Kidney (tissue), 14 donors: Measurements from ENCODE around the gene DAGLB. TPM values are rescaled to one million over a fixed set of nuclear protein-coding genes. Genes with fewer than 3 reads are reported as not detected.

Source experiments
- DNase-seq, 5 donors: peaks; one replicate each; pipeline ENCODE4 v3.0.0-alpha.2; 2013 to 2020
- FAIRE-seq: peaks from 2 replicates; lab custom pipeline; 2012; peaks lifted over from hg19 to GRCh38; lab: Jason Lieb, UNC
- H3K27ac ChIP-seq, 2 donors: one replicate each; pipeline ENCODE4 v1.7.0; 2013; ENCODE audit warnings: low read depth in 2 of 2, low read length in 2 of 2, inconsistent platforms in 1 of 2
- H3K27me3 ChIP-seq: one replicate; pipeline ENCODE4 v1.7.1; 2013; ENCODE audit warnings: low read length, inconsistent platforms; ENCODE audit not compliant: control insufficient read depth, insufficient read depth
- H3K36me3 ChIP-seq, 3 donors: one replicate each; pipeline versions ENCODE4 v1.7.0 to v1.7.1; 2013; ENCODE audit warnings: low read length in 3 of 3, control low read depth in 1 of 3, inconsistent platforms in 1 of 3; ENCODE audit not compliant: insufficient read depth in 3 of 3, control insufficient read depth in 2 of 3
- H3K4me1 ChIP-seq, 3 donors: one replicate each; pipeline versions ENCODE4 v1.7.0 to v1.7.1; 2013; ENCODE audit warnings: low read length in 3 of 3, inconsistent platforms in 1 of 3, low read depth in 1 of 3; ENCODE audit not compliant: control insufficient read depth in 2 of 3, insufficient read depth in 2 of 3
- H3K4me3 ChIP-seq, 3 donors: one replicate each; pipeline versions ENCODE4 v1.7.0 to v1.8.1; 2013; ENCODE audit warnings: low read length in 3 of 3, control low read depth in 1 of 3, inconsistent platforms in 1 of 3
- H3K9ac ChIP-seq, 3 donors: one replicate each; pipeline versions ENCODE4 v1.7.0 to v1.7.1; 2013; ENCODE audit warnings: low read length in 3 of 3, control low read depth in 1 of 3, inconsistent platforms in 1 of 3
- H3K9me3 ChIP-seq, 3 donors: one replicate each; pipeline versions ENCODE4 v1.7.0 to v1.7.1; 2013; ENCODE audit warnings: low read length in 3 of 3, control low read depth in 1 of 3, inconsistent platforms in 1 of 3; ENCODE audit not compliant: control insufficient read depth in 2 of 3, insufficient read depth in 1 of 3
- intact Hi-C: fragments of 100-400 bp; cut with DNase I; formaldehyde crosslinking; loops from one replicate; pipeline ENCODE4 v1.11.1; 2022
- polyA plus RNA-seq: library from polyadenylated mRNA; stranded (reverse); fragments of 350-450 nt; fragmentation: Illumina TruSeq; extraction: RNeasy Lipid Tissue Mini Kit (QIAGEN cat#74804); gene quantifications from one replicate; pipeline ENCODE4 v1.2.3, GENCODE V29; 2014; ENCODE audit warnings: low read depth, low replicate concordance; ENCODE audit not compliant: insufficient read depth
- total RNA-seq: library from RNA; stranded (reverse); fragmentation: NEBNext Ultra II Directional; extraction: Animal tissue kit (Norgen Biotek cat#: 25700); gene quantifications from one replicate; pipeline ENCODE4 v1.2.1, GENCODE V29; 2021
- TF ChIP-seq, protein P1 (sequence below): IDR thresholded peaks from 3 replicates; pipeline ENCODE4 v1.5.1; 2012; ENCODE audit warnings: mild to moderate bottlenecking, moderate library complexity, borderline replicate concordance; ENCODE audit not compliant: insufficient read depth; ENCODE audit errors: extremely low read depth
- donor health status: control.
- donor health status: control.
- donor health status: control.
- donor health status: control.
- donor health status: control.
- donor health status: DM: yes; HTN: yes; CAD: no.
- donor health status: Normal renal cell carcinoma (clear cell type).

DAGLB gene
- total and polyA plus RNA-seq, 2 donors from 2014 or later: 7.7 to 25.6 TPM

DNA sequence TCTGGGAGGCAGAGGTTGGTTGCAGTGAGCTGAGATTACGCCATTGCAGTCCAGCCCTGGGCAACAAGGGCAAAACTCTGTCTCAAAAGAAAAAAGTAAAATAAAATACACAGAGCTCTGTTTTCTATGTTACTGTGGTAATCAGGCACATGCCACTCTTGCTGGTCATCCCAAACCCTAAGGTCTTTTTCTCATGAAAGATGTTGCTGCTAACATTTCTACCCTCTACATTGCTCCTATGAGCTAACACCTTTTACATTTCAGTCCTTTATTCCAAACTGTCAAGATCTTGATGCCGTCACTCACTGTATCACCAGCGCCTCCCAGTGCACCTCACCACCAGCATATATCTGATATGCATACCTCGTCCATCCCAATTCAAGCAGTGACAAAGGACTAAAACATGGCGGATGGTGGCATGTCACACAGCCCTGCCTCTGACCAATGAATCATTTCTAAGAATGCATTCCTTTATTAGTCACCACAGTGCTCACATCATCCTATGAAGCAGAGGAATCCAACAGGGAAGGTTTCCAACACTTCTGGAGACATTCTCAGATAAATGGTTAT lies 4.3 kb downstream of the DAGLB start:
- Histone ChIP-seq H3K36me3 (peaks cover 0 to 12% (median 5%) of the 10 kb centered on the region in 3 donors), H3K4me1 (peaks cover 0 to 7% (median 0%) of the 10 kb centered on the region in 3 donors), H3K27me3 (no peaks in the 10 kb centered on the region), H3K27ac (no peak overlapping the region), H3K9me3 (no peaks in the 10 kb centered on the region), H3K9ac (no peak overlapping the region), H3K4me3 (no peak overlapping the region)
- intact Hi-C loops: no loop called here
- no peak for DNase-seq
- TF ChIP-seq, protein P1, sequence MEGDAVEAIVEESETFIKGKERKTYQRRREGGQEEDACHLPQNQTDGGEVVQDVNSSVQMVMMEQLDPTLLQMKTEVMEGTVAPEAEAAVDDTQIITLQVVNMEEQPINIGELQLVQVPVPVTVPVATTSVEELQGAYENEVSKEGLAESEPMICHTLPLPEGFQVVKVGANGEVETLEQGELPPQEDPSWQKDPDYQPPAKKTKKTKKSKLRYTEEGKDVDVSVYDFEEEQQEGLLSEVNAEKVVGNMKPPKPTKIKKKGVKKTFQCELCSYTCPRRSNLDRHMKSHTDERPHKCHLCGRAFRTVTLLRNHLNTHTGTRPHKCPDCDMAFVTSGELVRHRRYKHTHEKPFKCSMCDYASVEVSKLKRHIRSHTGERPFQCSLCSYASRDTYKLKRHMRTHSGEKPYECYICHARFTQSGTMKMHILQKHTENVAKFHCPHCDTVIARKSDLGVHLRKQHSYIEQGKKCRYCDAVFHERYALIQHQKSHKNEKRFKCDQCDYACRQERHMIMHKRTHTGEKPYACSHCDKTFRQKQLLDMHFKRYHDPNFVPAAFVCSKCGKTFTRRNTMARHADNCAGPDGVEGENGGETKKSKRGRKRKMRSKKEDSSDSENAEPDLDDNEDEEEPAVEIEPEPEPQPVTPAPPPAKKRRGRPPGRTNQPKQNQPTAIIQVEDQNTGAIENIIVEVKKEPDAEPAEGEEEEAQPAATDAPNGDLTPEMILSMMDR: no peak
- FAIRE-seq: no peak

DNA sequence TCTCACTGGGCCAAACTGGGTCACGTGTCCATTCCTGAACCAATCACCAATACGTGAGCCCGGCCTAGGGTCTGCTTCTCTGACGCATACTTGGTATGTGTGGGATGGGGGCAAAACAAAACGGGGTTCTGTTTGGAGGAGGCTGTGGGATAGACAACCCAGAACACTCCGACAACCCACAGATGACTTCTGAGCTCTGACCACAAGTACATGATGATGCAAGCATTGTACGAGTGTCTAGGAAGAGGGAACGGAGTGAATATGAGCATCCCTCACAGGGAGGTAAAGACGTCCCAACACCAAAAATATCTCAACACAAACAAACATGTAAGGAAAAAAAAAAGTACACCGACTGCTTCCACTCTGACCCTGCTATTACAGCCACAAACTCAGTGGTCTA lies 5.6 kb downstream of the DAGLB start:
- H3K4me3 ChIP-seq: no peak overlapping the region
- no peak for FAIRE-seq
- TF ChIP-seq, protein P1: no peak
- peaks cover 0 to 5% (median 0%) of the 10 kb centered on the region in 3 donors for H3K4me1 ChIP-seq
- no peak overlapping the region for H3K9ac ChIP-seq
- no peak for DNase-seq
- H3K9me3 ChIP-seq: no peaks in the 10 kb centered on the region
- intact Hi-C loops: no loop called here
- peaks cover 0 to 12% (median 5%) of the 10 kb centered on the region in 3 donors for H3K36me3 ChIP-seq
- H3K27me3 ChIP-seq: no peaks in the 10 kb centered on the region
- no peak overlapping the region for H3K27ac ChIP-seq

DNA sequence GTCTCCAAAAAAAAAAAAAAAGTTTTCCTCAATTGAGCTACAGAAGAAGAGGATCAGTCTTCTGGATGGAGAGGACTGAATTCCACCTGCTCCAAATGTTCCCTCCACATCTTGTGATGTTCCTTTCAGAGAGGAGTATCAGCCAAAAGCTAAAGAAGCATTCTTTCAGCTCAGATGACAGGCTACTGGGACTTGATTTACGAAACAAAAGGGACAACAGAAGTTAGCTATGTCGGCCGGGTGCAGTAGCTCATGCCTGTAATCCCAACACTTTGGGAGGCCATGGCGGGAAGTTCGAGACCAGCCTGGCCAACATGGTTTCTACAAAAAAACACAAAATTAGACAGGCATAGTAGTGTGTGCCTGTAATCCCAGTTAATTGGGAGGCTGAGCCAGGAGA lies 7.4 kb downstream of the DAGLB start:
- FAIRE-seq (no peak), DNase-seq (no peak)
- no peak overlapping the region for H3K4me3 ChIP-seq
- no peak overlapping the region for H3K27ac ChIP-seq
- peaks cover 0 to 10% (median 5%) of the 10 kb centered on the region in 3 donors for H3K36me3 ChIP-seq
- no peak overlapping the region for H3K9ac ChIP-seq
- intact Hi-C loops: no loop called here
- H3K4me1 ChIP-seq: no peaks in the 10 kb centered on the region
- no peaks in the 10 kb centered on the region for H3K9me3 ChIP-seq
- TF ChIP-seq, protein P1: no peak
- no peaks in the 10 kb centered on the region for H3K27me3 ChIP-seq

- no peaks in the 10 kb centered on the region for H3K4me1 ChIP-seq
- no peak overlapping the region for H3K27ac ChIP-seq
- H3K9ac ChIP-seq: no peak overlapping the region
- DNase-seq (peak in 1 of 5 donors; percentile 40), FAIRE-seq (no peak)
- H3K27me3 ChIP-seq: no peaks in the 10 kb centered on the region
- no peaks in the 10 kb centered on the region for H3K9me3 ChIP-seq
- intact Hi-C loops: no loop called here
- TF ChIP-seq, protein P1: no peak
- H3K4me3 ChIP-seq: no peak overlapping the region
- H3K36me3 ChIP-seq: peaks cover 0 to 4% (median 3%) of the 10 kb centered on the region in 3 donors
Observed at GRCh38 chr7:6438427-6438826, 9.3 kb downstream of the DAGLB start.
